A673 (cell line): ENCODE measurements around the gene DNAH1. TPM values are rescaled to one million over a fixed set of nuclear protein-coding genes. Genes with fewer than 3 reads are reported as not detected.

Experiments used
- BruUV-seq: library from RNA; stranded (reverse); fragments of 400-500 nt; replicated peaks from 2 replicates; lab custom pipeline; 2021; lab: Mats Ljungman, UMichigan
- CTCF ChIA-PET: fragments of 300-600 bp; sonication (Branson Sonifier 250); formaldehyde crosslinking; loops from one replicate; lab custom pipeline; 2022; ENCODE audit warnings: antibody characterized with exemption; lab: Charles Lee
- POLR2A ChIA-PET: fragments of 300-600 bp; sonication (Branson Sonifier 250); formaldehyde crosslinking; loops from one replicate; lab custom pipeline; 2022; ENCODE audit warnings: antibody characterized with exemption; ENCODE audit not compliant: low non-redundant PET; lab: Charles Lee
- DNase-seq: peaks from one replicate; pipeline ENCODE4 v3.0.0-alpha.2; 2015; ENCODE audit warnings: low spot score
- H3K27ac ChIP-seq: fragments of 200-600 bp; sonication (generic); 2 replicates; pipeline ENCODE4 v1.5.1; 2016; ENCODE audit warnings: mixed run types, low read depth, mild to moderate bottlenecking, mixed read lengths, antibody characterized with exemption, low read length; ENCODE audit not compliant: poor library complexity, severe bottlenecking
- H3K27me3 ChIP-seq: fragments of 200-600 bp; sonication (generic); replicated peaks from 2 replicates; pipeline ENCODE4 v1.6.1; 2017; ENCODE audit warnings: mixed run types, low read depth, mild to moderate bottlenecking, mixed read lengths, antibody characterized with exemption, low read length; ENCODE audit not compliant: insufficient read depth, poor library complexity
- H3K36me3 ChIP-seq: fragments of 200-600 bp; sonication (generic); 2 replicates; pipeline ENCODE4 v1.6.1; 2016; ENCODE audit warnings: mixed run types, mild to moderate bottlenecking, mixed read lengths, antibody characterized with exemption, low read length; ENCODE audit not compliant: insufficient read depth, poor library complexity, severe bottlenecking
- H3K4me1 ChIP-seq: fragments of 200-600 bp; sonication (generic); 2 replicates; pipeline ENCODE4 v1.6.1; 2017; ENCODE audit warnings: mixed run types, mild to moderate bottlenecking, mixed read lengths, antibody characterized with exemption, low read length; ENCODE audit not compliant: insufficient read depth, poor library complexity, severe bottlenecking
- H3K4me3 ChIP-seq: fragments of 200-600 bp; sonication (generic); 2 replicates; pipeline ENCODE4 v1.5.1; 2016; ENCODE audit warnings: low read depth, mixed run types, mild to moderate bottlenecking, mixed read lengths, low read length; ENCODE audit not compliant: poor library complexity, severe bottlenecking
- H3K9me3 ChIP-seq: fragments of 200-600 bp; sonication (generic); 2 replicates; pipeline ENCODE4 v1.6.1; 2016; ENCODE audit warnings: mixed run types, low read depth, mild to moderate bottlenecking, mixed read lengths, antibody characterized with exemption, low read length; ENCODE audit not compliant: poor library complexity, severe bottlenecking
- EZH2 ChIP-seq: fragments of 200-600 bp; sonication (generic); IDR thresholded peaks from 2 replicates; pipeline ENCODE4 v1.6.1; 2017; ENCODE audit warnings: borderline replicate concordance, low read depth, mild to moderate bottlenecking, mixed read lengths, antibody characterized with exemption, low read length; ENCODE audit not compliant: poor library complexity, severe bottlenecking
- intact Hi-C: fragments of 100-400 bp; cut with micrococcal nuclease; formaldehyde crosslinking; loops from one replicate; pipeline ENCODE4 v1.10.0; 2022; ENCODE audit not compliant: unreplicated experiment
- total RNA-seq: library from RNA; stranded (reverse); gene quantifications from 2 replicates; pipeline ENCODE4 v1.2.3, GENCODE V29; 2021
- TF ChIP-seq, protein P1 (sequence below): fragments of 300-800, 200-600 bp; sonication (generic); conservative IDR thresholded peaks from 2 replicates; pipeline ENCODE4 v1.5.1; 2017; ENCODE audit warnings: low read depth, mild to moderate bottlenecking, antibody characterized with exemption, low read length, moderate library complexity, mixed read lengths

The DNAH1 gene
- total RNA-seq, 1 experiment from 2014 or later = 1.3 TPM

DNA sequence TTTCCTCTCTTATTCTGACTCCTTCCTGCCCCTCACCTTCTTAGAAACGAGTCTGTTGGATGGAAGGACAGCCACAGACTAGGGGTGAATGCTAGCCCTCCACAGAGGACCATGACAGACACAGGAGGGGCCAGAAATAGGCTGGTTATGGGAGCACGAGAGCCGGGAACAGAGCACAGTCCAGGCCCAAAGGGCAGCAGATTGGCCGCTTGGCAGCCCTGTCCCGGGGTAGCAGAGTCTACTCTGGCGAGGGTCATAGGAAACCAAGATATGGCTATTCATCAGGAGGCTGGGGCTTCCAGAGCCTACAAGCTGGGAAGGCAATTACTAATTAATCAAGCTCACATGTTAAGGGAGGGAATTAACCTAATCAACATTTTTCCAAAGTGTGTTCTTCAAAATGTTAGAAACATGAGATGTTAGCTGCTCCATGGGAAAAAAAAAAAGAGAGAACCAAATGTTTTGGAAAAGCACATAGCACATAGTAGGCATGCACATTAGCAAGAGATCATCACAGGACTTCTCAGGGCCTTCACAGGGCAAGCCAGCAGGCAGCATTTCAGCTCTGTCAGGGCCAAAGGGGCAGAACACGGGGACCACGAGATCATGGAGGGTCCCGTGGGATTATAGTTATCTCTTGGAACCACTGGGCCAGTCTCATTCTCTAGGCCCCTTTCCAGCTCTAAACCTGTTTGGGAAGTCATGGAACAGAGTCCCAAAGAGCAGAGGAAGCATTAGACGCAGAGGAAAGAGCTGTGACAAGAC, 115.5 kb downstream of the DNAH1 start:
- H3K4me1 ChIP-seq = no peaks in the 10 kb centered on the region
- H3K27ac ChIP-seq = no peak overlapping the region
- no peaks in the 10 kb centered on the region for H3K9me3 ChIP-seq
- CTCF ChIA-PET = no interaction called here
- intact Hi-C loops = no loop called here
- no peaks in the 10 kb centered on the region for H3K36me3 ChIP-seq
- POLR2A ChIA-PET = no interaction called here
- TF ChIP-seq, protein P1, sequence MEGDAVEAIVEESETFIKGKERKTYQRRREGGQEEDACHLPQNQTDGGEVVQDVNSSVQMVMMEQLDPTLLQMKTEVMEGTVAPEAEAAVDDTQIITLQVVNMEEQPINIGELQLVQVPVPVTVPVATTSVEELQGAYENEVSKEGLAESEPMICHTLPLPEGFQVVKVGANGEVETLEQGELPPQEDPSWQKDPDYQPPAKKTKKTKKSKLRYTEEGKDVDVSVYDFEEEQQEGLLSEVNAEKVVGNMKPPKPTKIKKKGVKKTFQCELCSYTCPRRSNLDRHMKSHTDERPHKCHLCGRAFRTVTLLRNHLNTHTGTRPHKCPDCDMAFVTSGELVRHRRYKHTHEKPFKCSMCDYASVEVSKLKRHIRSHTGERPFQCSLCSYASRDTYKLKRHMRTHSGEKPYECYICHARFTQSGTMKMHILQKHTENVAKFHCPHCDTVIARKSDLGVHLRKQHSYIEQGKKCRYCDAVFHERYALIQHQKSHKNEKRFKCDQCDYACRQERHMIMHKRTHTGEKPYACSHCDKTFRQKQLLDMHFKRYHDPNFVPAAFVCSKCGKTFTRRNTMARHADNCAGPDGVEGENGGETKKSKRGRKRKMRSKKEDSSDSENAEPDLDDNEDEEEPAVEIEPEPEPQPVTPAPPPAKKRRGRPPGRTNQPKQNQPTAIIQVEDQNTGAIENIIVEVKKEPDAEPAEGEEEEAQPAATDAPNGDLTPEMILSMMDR = no peak
- no peak for TF ChIP-seq EZH2
- no peak for DNase-seq
- no peaks in the 10 kb centered on the region for H3K27me3 ChIP-seq
- BruUV-seq = no TSS peak
- no peak overlapping the region for H3K4me3 ChIP-seq

DNA sequence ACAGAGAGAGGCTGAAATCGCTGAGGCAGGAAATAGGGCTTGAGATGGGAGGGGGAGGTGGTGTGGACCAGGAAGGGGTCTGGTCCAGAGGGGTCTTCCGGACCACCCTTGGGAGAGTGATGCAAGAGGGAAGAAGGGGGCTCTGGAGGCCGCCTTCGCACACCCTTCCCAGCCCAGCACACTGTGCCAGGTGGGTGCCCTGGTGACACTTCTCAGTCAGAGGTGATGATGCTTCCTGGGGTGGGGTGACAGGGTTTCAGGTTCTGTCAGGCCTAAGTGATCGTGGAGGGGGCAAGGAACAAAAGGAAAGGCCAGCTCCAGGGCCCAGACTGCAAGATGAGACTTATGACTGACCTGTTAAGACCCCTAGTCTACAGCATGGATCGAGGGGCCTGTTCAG, 116.1 kb downstream of the DNAH1 start:
- Histone ChIP-seq H3K4me1 (no peaks in the 10 kb centered on the region), H3K36me3 (no peaks in the 10 kb centered on the region), H3K4me3 (no peak overlapping the region), H3K27me3 (no peaks in the 10 kb centered on the region), H3K9me3 (no peaks in the 10 kb centered on the region), H3K27ac (no peak overlapping the region)
- TF ChIP-seq, protein P1 = no peak
- TF ChIP-seq EZH2 = no peak
- intact Hi-C loops = no loop called here
- BruUV-seq = no TSS peak
- no peak for DNase-seq
- ChIA-PET POLR2A (no interaction called here), CTCF (no interaction called here)

DNA sequence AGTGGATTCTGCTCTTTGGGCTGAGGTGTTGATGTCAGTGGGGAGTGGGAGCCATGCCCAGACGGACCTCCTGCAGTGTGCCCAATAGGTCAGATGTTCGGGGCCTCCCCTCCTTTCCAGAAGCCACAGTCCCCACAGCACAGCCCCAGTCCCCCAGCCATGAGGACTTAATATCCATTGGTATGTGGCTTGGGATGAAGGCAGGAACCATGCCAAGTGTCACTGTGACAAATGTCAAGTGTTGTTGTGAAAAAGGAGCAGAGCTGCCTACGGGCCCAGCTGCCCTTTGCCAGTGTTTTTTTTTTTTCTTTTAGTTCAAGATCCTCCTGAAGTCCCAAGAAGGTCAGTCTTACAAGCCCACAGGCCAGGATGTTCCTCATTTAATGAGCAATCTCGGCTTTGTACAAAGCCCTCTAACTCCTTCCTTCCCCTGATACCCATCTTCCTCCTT, 116.6 kb downstream of the DNAH1 start:
- no TSS peak for BruUV-seq
- ChIA-PET POLR2A (interaction anchor here (0.6 to 0.7 kb wide), 2 partner anchors 23 to 459 kb away, joined by 3 to 6 read pairs; no protein-coding TSS in a partner anchor), CTCF (no interaction called here)
- Histone ChIP-seq H3K36me3 (no peaks in the 10 kb centered on the region), H3K4me3 (no peak overlapping the region), H3K9me3 (no peaks in the 10 kb centered on the region), H3K27ac (no peak overlapping the region), H3K27me3 (no peaks in the 10 kb centered on the region), H3K4me1 (no peaks in the 10 kb centered on the region)
- TF ChIP-seq EZH2 = no peak
- TF ChIP-seq, protein P1 = no peak
- DNase-seq = no peak
- intact Hi-C loops = no loop called here
